Smooth muscle cell (in vitro differentiated cells): ENCODE measurements around the gene CTF1. TPM values are rescaled to one million over a fixed set of nuclear protein-coding genes. Genes with fewer than 3 reads are reported as not detected.

Experiments
- DNase-seq: peaks from one replicate; lab custom pipeline; 2025; ENCODE audit not compliant: unreplicated experiment; lab: John Stamatoyannopoulos, UW
- H2AFZ ChIP-seq: fragments of 200-600 bp; sonication (generic); 2 replicates; pipeline ENCODE4 v1.6.0; 2016; ENCODE audit warnings: antibody characterized with exemption, low read depth, mild to moderate bottlenecking
- H3F3A ChIP-seq: fragments of 200-600 bp; sonication (generic); 2 replicates; pipeline ENCODE4 v1.6.0; 2017; ENCODE audit warnings: antibody characterized with exemption, low read depth
- H3K27ac ChIP-seq: fragments of 200-600 bp; sonication (generic); 2 replicates; pipeline ENCODE4 v1.5.1; 2016; ENCODE audit warnings: low read depth, mild to moderate bottlenecking
- H3K27me3 ChIP-seq: fragments of 200-600 bp; sonication (generic); 2 replicates; pipeline ENCODE4 v1.6.1; 2016; ENCODE audit warnings: low read depth, mild to moderate bottlenecking
- H3K36me3 ChIP-seq: fragments of 200-600 bp; sonication (generic); 2 replicates; pipeline ENCODE4 v1.5.1; 2016; ENCODE audit warnings: low read depth
- H3K4me1 ChIP-seq: fragments of 200-600 bp; sonication (generic); 2 replicates; pipeline ENCODE4 v1.5.1; 2016; ENCODE audit warnings: low read depth
- H3K4me2 ChIP-seq: fragments of 200-600 bp; sonication (generic); 2 replicates; pipeline ENCODE4 v1.6.0; 2016; ENCODE audit warnings: mild to moderate bottlenecking
- H3K4me3 ChIP-seq: fragments of 200-600 bp; sonication (generic); 2 replicates; pipeline ENCODE4 v1.5.1; 2016; ENCODE audit warnings: mild to moderate bottlenecking
- H3K79me2 ChIP-seq: fragments of 200-600 bp; sonication (generic); 2 replicates; pipeline ENCODE4 v1.6.0; 2016; ENCODE audit warnings: low read depth, mild to moderate bottlenecking
- H3K9ac ChIP-seq: fragments of 200-600 bp; sonication (generic); 2 replicates; pipeline ENCODE4 v1.6.0; 2016; ENCODE audit warnings: low read depth
- H3K9me3 ChIP-seq: fragments of 200-600 bp; sonication (generic); replicated peaks from 2 replicates; pipeline ENCODE4 v1.5.1; 2016; ENCODE audit warnings: low read depth
- H4K20me1 ChIP-seq: fragments of 200-600 bp; sonication (generic); 2 replicates; pipeline ENCODE4 v1.6.0; 2016; ENCODE audit warnings: low read depth
- WGBS: methylation state at CpG from one replicate; pipeline ENCODE4 v1.1.7; 2016; ENCODE audit warnings: low lambda C conversion rate; 5-methylcytosine and 5-hydroxymethylcytosine counted together
- polyA plus RNA-seq: library from polyadenylated mRNA; unstranded; fragments of >200 nt; fragmentation: Nextera tagmentation; extraction: Ambion mirVana; gene quantifications from 2 replicates; pipeline ENCODE4 v1.2.1, GENCODE V29; 2016
- total RNA-seq: library from RNA; depleted of rRNA; stranded (reverse); fragments of >200 nt; gene quantifications from 2 replicates; pipeline ENCODE4 v1.2.3, GENCODE V29; 2014
- TF ChIP-seq, protein P1 (sequence below): fragments of 200-600 bp; sonication (generic); IDR thresholded peaks from 2 replicates; pipeline ENCODE4 v1.5.1; 2017; ENCODE audit warnings: borderline replicate concordance, mild to moderate bottlenecking, antibody characterized with exemption; ENCODE audit not compliant: insufficient read depth, poor library complexity, severe bottlenecking

The CTF1 gene
- total and polyA plus RNA-seq, 2 experiments from 2014 or later = 0.76 to 8.1 TPM

- Histone ChIP-seq H3K4me2 (peak overlapping the region; percentile 90), H3K36me3 (no peaks in the 10 kb centered on the region), H2AFZ (peak overlapping the region; percentile 79), H3K27me3 (no peaks in the 10 kb centered on the region), H3K4me3 (peak overlapping the region; percentile 85), H3K4me1 (peaks cover 14% of the 10 kb centered on the region), H3K27ac (peak overlapping the region; percentile 79), H4K20me1 (no peaks in the 10 kb centered on the region), H3K9me3 (no peaks in the 10 kb centered on the region), H3K9ac (peak overlapping the region; percentile 88), H3K79me2 (peaks cover 32% of the 10 kb centered on the region), H3F3A (no peaks in the 10 kb centered on the region)
- WGBS = 1% methylated on average over 84 of the region's 85 CpGs
- DNase-seq = peak; percentile 52
- TF ChIP-seq, protein P1, sequence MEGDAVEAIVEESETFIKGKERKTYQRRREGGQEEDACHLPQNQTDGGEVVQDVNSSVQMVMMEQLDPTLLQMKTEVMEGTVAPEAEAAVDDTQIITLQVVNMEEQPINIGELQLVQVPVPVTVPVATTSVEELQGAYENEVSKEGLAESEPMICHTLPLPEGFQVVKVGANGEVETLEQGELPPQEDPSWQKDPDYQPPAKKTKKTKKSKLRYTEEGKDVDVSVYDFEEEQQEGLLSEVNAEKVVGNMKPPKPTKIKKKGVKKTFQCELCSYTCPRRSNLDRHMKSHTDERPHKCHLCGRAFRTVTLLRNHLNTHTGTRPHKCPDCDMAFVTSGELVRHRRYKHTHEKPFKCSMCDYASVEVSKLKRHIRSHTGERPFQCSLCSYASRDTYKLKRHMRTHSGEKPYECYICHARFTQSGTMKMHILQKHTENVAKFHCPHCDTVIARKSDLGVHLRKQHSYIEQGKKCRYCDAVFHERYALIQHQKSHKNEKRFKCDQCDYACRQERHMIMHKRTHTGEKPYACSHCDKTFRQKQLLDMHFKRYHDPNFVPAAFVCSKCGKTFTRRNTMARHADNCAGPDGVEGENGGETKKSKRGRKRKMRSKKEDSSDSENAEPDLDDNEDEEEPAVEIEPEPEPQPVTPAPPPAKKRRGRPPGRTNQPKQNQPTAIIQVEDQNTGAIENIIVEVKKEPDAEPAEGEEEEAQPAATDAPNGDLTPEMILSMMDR = no peak
Observed at GRCh38 chr16:30874821-30875717, 21.3 kb upstream of the CTF1 start.

- peak overlapping the region; percentile 79 for H2AFZ ChIP-seq
- no peaks in the 10 kb centered on the region for H3K36me3 ChIP-seq
- peak overlapping the region; percentile 88 for H3K9ac ChIP-seq
- TF ChIP-seq, protein P1 = no peak
- H3K27ac ChIP-seq = peak overlapping the region; percentile 79
- H3K4me1 ChIP-seq = peaks cover 14% of the 10 kb centered on the region
- WGBS = 34% methylated on average over 12 of the region's 12 CpGs
- peak overlapping the region; percentile 85 for H3K4me3 ChIP-seq
- no peaks in the 10 kb centered on the region for H3K9me3 ChIP-seq
- H4K20me1 ChIP-seq = no peaks in the 10 kb centered on the region
- H3F3A ChIP-seq = no peaks in the 10 kb centered on the region
- no peak for DNase-seq
- peak overlapping the region; percentile 90 for H3K4me2 ChIP-seq
- H3K27me3 ChIP-seq = no peaks in the 10 kb centered on the region
- peaks cover 35% of the 10 kb centered on the region for H3K79me2 ChIP-seq
Observed at GRCh38 chr16:30875871-30876801, 20.3 kb upstream of the CTF1 start.

- H3K9me3 ChIP-seq = no peaks in the 10 kb centered on the region
- no peaks in the 10 kb centered on the region for H3F3A ChIP-seq
- H3K4me3 ChIP-seq = peak overlapping the region; percentile 85
- peaks cover 14% of the 10 kb centered on the region for H3K4me1 ChIP-seq
- H3K27ac ChIP-seq = peak overlapping the region; percentile 79
- no peaks in the 10 kb centered on the region for H4K20me1 ChIP-seq
- H3K4me2 ChIP-seq = peak overlapping the region; percentile 90
- H3K79me2 ChIP-seq = peaks cover 35% of the 10 kb centered on the region
- WGBS = 87% methylated on average over 5 of the region's 5 CpGs
- peak overlapping the region; percentile 88 for H3K9ac ChIP-seq
- no peak for DNase-seq
- TF ChIP-seq, protein P1 = no peak
- H3K36me3 ChIP-seq = no peaks in the 10 kb centered on the region
- no peaks in the 10 kb centered on the region for H3K27me3 ChIP-seq
- no peak overlapping the region for H2AFZ ChIP-seq
Observed at GRCh38 chr16:30876867-30877266, 19.5 kb upstream of the CTF1 start.
